Measurements from ENCODE around the gene WDR86. TPM values are rescaled to one million over a fixed set of nuclear protein-coding genes. Genes with fewer than 3 reads are reported as not detected.

Gene WDR86
- total RNA-seq, 1 experiment from 2014 or later = 8.1 TPM

GRCh38 chr7:151385626-151386300 lies 24.1 kb downstream of the WDR86 start:
- no peaks in the 10 kb centered on the region for H3K9me3 Mint-ChIP-seq
- Histone ChIP-seq H2BK12ac (ENCODE audit: insufficient read length, low read depth, low read length) (no peak overlapping the region), H4K20me1 (ENCODE audit: control insufficient read depth, insufficient read depth, insufficient read length) (no peaks in the 10 kb centered on the region), H3T11ph (ENCODE audit: low read length) (no peak overlapping the region), H3K4me1 (ENCODE audit: insufficient read depth, low read length) (no peaks in the 10 kb centered on the region), H3K18ac (ENCODE audit: insufficient read length, low read depth, low read length) (no peak overlapping the region), H3K23me2 (ENCODE audit: insufficient read length, low read depth, low read length, poor library complexity, severe bottlenecking) (peaks cover 15% of the 10 kb centered on the region), H3K14ac (ENCODE audit: insufficient read depth, low read length) (no peak overlapping the region; the same call in 1 of the 2 replicates), H2BK15ac (ENCODE audit: low read depth, low read length) (no peak overlapping the region), H2BK120ac (ENCODE audit: low read depth, low read length, poor library complexity, severe bottlenecking) (no peak overlapping the region), H2BK20ac (ENCODE audit: low read depth, low read length, poor library complexity, severe bottlenecking) (no peak overlapping the region), H3K4me2 (ENCODE audit: insufficient read depth, insufficient read length, low read length) (no peak overlapping the region), H2BK5ac (ENCODE audit: insufficient read length, low read length) (no peak overlapping the region), H4K91ac (ENCODE audit: insufficient read length, low read depth, low read length) (no peak overlapping the region), H2AFZ (ENCODE audit: low read length) (no peak overlapping the region), H3K79me2 (ENCODE audit: insufficient read depth, low read length) (no peaks in the 10 kb centered on the region), H3K23ac (ENCODE audit: insufficient read length, low read depth, low read length) (no peak overlapping the region), H3K9me3 (ENCODE audit: control insufficient read depth, low read depth, low read length) (no peaks in the 10 kb centered on the region), H4K8ac (replicated peaks; ENCODE audit: insufficient read length, low read depth, low read length) (no peak overlapping the region), H3K27me3 (ENCODE audit: insufficient read depth, low read length) (peaks cover 8% of the 10 kb centered on the region; the same call in 1 of the 2 replicates), H2AK5ac (ENCODE audit: insufficient read length, low read length) (no peak overlapping the region), H3K9ac (ENCODE audit: extremely low read depth, insufficient read length, low read length) (no peak overlapping the region), H3K4ac (ENCODE audit: low read depth, low read length) (no peak overlapping the region), H3K79me1 (ENCODE audit: insufficient read depth, low read depth, low read length, poor library complexity, severe bottlenecking) (no peaks in the 10 kb centered on the region), H3K56ac (ENCODE audit: insufficient read length, low read depth, low read length) (no peak overlapping the region), H4K5ac (ENCODE audit: insufficient read length, low read depth, low read length) (no peak overlapping the region), H3K27ac (ENCODE audit: insufficient read length, low read depth, low read length) (no peak overlapping the region)
- no peak for DNase-seq
- no peak overlapping the region for H3K27ac Mint-ChIP-seq
- no peak overlapping the region for H3K4me3 Mint-ChIP-seq
- no peak for TF ChIP-seq CTCF (conservative IDR thresholded peaks at IDR 0.05)
- no CpG with 5 or more reads among the region's 26 CpGs for WGBS (ENCODE audit: extremely low coverage, insufficient read length, low lambda C conversion rate)
- H3K36me3 Mint-ChIP-seq (ENCODE audit: insufficient read depth in 1 of 3, low read depth in 3 of 3) = peaks cover 0 to 7% (median 0%) of the 10 kb centered on the region in 3 experiments; a peak in 2 of 7 replicates
- peaks cover 10 to 15% of the 10 kb centered on the region in 2 experiments for H3K4me1 Mint-ChIP-seq
- H3K27me3 Mint-ChIP-seq (ENCODE audit: low read depth) = peaks cover 40% of the 10 kb centered on the region
